Naive thymus-derived CD8-positive, alpha-beta T cell (primary cell): ENCODE measurements around the gene ID3. TPM values are rescaled to one million over a fixed set of nuclear protein-coding genes. Genes with fewer than 3 reads are reported as not detected.

Experiments
- ATAC-seq, 2 donors: fragments of 150-1000 bp; cut with Tn5 transposase in 1 of 2; sonication (Bioruptor Pico), chemical (Tn5 transposase) in 1 of 2; 1 replicate in 1 of 2; 2 replicates in 1 of 2; pipeline ENCODE4 v1.10.0; 2021; ENCODE audit warnings: mild to moderate bottlenecking in 2 of 2, moderate library complexity in 2 of 2
- POLR2A ChIA-PET: fragments of 350-600 bp; sonication (Branson Sonifier 250); formaldehyde crosslinking; loops from one replicate; lab custom pipeline; 2021; ENCODE audit warnings: antibody characterized with exemption; lab: Charles Lee
- DNase-seq, 10 donors: peaks; one replicate each; pipeline versions ENCODE4 v3.0.0 to v3.0.0-alpha.2; 2020 to 2022
- H3K27ac Mint-ChIP-seq, 10 donors: one replicate each; pipeline ENCODE4 v1.8.0; 2020 to 2022; ENCODE audit warnings: mild to moderate bottlenecking in 10 of 10, mixed read lengths in 10 of 10, moderate library complexity in 4 of 10, inconsistent platforms in 1 of 10
- H3K27me3 Mint-ChIP-seq, 5 donors: one replicate each; pipeline ENCODE4 v1.8.0; 2021 to 2022; ENCODE audit warnings: mixed read lengths in 5 of 5
- H3K36me3 Mint-ChIP-seq, 3 donors: one replicate each; pipeline ENCODE4 v1.8.0; 2020 to 2022; ENCODE audit warnings: mixed read lengths in 3 of 3, mild to moderate bottlenecking in 2 of 3, inconsistent platforms in 1 of 3
- H3K4me1 Mint-ChIP-seq, 4 donors: one replicate each; pipeline ENCODE4 v1.8.0; 2021 to 2022; ENCODE audit warnings: mixed read lengths in 4 of 4
- H3K4me3 Mint-ChIP-seq, 10 donors: one replicate each; pipeline ENCODE4 v1.8.0; 2020 to 2022; ENCODE audit warnings: mild to moderate bottlenecking in 10 of 10, mixed read lengths in 10 of 10, moderate library complexity in 6 of 10, inconsistent platforms in 1 of 10
- H3K9me3 Mint-ChIP-seq, 9 donors: one replicate each; pipeline ENCODE4 v1.8.0; 2020 to 2022; ENCODE audit warnings: mixed read lengths in 9 of 9, mild to moderate bottlenecking in 3 of 9, inconsistent platforms in 1 of 9, moderate library complexity in 1 of 9
- polyA plus RNA-seq, 3 donors: library from polyadenylated mRNA; unstranded; fragments of 300-500 nt; fragmentation: Illumina TruSeq; gene quantifications; one replicate each; pipeline ENCODE4 v1.2.3, GENCODE V29; 2021
- total RNA-seq, 8 experiments: library from RNA in 2 of 8; stranded (reverse) in 2 of 8; gene quantifications; one replicate each; pipeline ENCODE4 v1.2.3 and lab custom pipeline; 2021 to 2026

The ID3 gene
- total and polyA plus RNA-seq, 5 experiments from 2014 or later = 2.7 to 64.8 (median 10.0) TPM

DNA sequence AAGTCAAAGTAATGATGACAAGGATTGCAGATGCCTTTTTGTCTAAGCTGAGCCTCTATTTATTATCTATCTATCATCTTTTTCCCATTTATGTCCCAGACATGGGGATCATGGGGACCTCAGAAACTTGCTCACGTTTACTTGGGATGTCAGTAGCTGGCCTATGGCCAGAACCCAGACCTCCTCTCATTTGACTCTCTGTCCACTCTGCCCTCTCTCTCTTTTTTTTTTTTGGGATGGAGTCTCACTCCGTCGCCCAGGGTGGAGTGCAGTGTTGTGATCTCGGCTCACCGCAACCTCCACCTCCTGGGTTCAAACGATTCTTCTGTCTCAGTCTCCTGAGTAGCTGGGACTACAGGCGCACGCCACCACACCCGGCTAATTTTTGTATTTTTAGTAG, 3.7 kb upstream of the ID3 start:
- H3K36me3 Mint-ChIP-seq = no peaks in the 10 kb centered on the region
- H3K4me1 Mint-ChIP-seq = peaks cover 31 to 63% (median 56%) of the 10 kb centered on the region in 4 donors
- DNase-seq (no peak), ATAC-seq (no peak)
- peak overlapping the region in 7 of 10 donors; percentile 9 to 86 (median 66) for H3K27ac Mint-ChIP-seq
- POLR2A ChIA-PET = interaction anchor here (0.7 to 16.8 kb wide), 6 partner anchors 7 to 96 kb away, joined by 3 to 359 read pairs (median 6); no protein-coding TSS in a partner anchor
- H3K4me3 Mint-ChIP-seq = peak overlapping the region in 8 of 10 donors; percentile 28 to 62 (median 60)
- peaks cover 0 to 4% (median 0%) of the 10 kb centered on the region in 5 donors for H3K27me3 Mint-ChIP-seq
- H3K9me3 Mint-ChIP-seq = no peaks in the 10 kb centered on the region

DNA sequence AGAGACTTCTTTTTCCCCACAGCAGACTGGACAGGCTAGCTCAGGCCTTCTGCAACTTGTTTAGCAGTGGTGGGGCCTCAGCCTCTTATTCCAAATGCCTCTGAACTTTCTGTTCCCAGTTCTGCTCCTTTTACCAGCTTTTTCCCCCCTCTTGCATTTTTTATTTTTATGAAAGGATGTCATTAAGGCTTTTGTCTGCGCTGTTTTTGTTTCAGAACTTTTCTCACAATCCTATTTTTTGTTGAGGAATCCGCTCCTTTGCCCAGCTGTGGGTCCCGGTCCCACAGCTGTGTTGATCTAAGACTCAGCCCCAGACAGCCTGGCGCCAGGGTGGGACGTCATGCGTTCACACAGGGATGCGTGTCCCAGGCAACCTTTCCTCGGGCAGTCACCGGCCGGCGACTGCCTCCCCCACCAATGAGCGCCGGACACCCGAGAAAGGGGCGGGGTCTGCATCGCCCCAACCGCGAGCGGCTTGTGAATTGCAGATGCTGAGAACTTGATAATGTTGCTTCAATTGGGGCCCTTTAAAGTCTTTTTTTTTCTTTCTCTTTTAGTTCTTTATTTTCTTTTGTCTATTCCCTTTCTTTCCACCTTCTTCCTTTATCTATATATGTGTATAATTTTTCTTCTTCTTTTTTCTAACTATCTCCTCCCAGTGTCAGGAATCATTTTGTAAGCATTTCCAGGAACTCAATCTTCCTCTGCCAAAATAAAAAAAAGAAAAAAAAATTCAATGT, 3.0 kb upstream of the ID3 start:
- H3K4me1 Mint-ChIP-seq = peaks cover 35 to 65% (median 56%) of the 10 kb centered on the region in 4 donors
- POLR2A ChIA-PET = interaction anchor here (0.7 to 16.8 kb wide), 6 partner anchors 15 to 239 kb away, joined by 3 to 359 read pairs (median 5); no protein-coding TSS in a partner anchor
- peak in 7 of 10 donors; percentile 28 to 72 (median 40) for DNase-seq
- peak overlapping the region in 9 of 10 donors; percentile 42 to 90 (median 72) for H3K27ac Mint-ChIP-seq
- no peaks in the 10 kb centered on the region for H3K9me3 Mint-ChIP-seq
- H3K27me3 Mint-ChIP-seq = peaks cover 0 to 2% (median 0%) of the 10 kb centered on the region in 5 donors
- ATAC-seq = peak in 1 of 2 donors; percentile 3
- H3K4me3 Mint-ChIP-seq = peak overlapping the region; percentile 32 to 81 (median 62)
- H3K36me3 Mint-ChIP-seq = peaks cover 0 to 4% (median 3%) of the 10 kb centered on the region in 3 donors

DNA sequence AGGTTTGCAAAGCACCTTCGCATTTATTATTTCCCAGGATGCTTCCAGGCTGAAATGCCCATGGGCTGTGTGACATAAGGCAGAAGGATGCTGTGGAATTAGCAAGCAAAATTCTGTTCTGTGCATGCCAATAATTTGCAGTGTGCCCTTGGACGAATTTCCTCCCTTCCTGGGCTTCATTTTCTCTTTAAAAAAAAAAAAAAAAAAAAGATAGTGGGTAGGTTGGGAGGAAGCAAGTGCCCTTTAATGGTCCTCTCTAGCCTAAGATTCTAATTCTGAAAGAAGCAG, 2.5 kb upstream of the ID3 start:
- DNase-seq (no peak), ATAC-seq (no peak)
- Mint-ChIP-seq H3K4me3 (peak overlapping the region in 2 of 10 donors; percentile 18 to 48), H3K36me3 (peaks cover 0 to 8% (median 3%) of the 10 kb centered on the region in 3 donors), H3K27ac (peak overlapping the region in 6 of 10 donors; percentile 34 to 90 (median 61)), H3K27me3 (peaks cover 0 to 2% (median 0%) of the 10 kb centered on the region in 5 donors), H3K4me1 (peaks cover 38 to 66% (median 57%) of the 10 kb centered on the region in 4 donors), H3K9me3 (no peaks in the 10 kb centered on the region)
- POLR2A ChIA-PET = interaction anchor here (0.7 to 16.8 kb wide), 3 partner anchors 41 to 239 kb away, joined by 4 to 359 read pairs (median 6); no protein-coding TSS in a partner anchor

DNA sequence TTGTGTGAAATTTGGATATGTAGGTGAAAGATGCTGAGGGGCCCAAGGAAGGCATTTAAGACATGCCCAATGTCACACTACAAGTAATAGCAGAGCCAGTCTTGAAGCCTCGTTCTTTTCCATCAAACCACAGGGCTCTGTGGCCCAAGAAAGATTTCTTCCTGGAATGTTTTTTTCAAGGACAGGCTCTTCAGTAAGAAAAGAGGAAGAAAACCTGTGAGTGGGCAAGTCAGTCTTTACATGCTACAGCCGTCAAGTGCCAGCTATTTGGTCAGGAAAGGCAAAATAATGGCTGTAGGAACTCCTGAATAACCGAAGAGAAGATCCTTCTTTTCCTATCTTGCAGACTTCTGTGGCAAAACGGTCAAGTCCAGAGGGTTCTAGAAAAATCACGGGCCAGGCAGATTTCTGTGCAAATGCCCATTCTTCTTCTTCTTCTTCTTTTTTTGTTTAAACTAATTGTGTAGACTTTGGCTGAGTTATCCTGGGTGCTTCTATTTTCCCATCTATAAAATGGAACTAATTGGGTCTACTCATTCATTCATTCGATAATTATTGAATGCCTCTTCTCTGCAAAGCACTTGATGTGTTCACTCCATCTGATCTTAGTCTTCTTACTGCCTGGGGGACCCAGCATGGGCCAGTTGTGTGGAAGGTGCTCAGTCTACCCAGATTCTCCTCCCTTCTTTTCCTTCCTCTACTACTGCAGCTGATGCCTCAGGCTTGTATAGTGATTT, 1.9 kb upstream of the ID3 start:
- POLR2A ChIA-PET = interaction anchor here (1.0 to 16.8 kb wide), 3 partner anchors 31 to 59 kb away, joined by 6 to 359 read pairs (median 27); no protein-coding TSS in a partner anchor
- Mint-ChIP-seq H3K36me3 (peaks cover 0 to 10% (median 3%) of the 10 kb centered on the region in 3 donors), H3K4me1 (peaks cover 40 to 68% (median 59%) of the 10 kb centered on the region in 4 donors), H3K27ac (peak overlapping the region in 7 of 10 donors; percentile 36 to 96 (median 54)), H3K27me3 (no peaks in the 10 kb centered on the region), H3K9me3 (no peaks in the 10 kb centered on the region), H3K4me3 (peak overlapping the region in 3 of 10 donors; percentile 13 to 97 (median 18))
- DNase-seq (no peak), ATAC-seq (no peak)

DNA sequence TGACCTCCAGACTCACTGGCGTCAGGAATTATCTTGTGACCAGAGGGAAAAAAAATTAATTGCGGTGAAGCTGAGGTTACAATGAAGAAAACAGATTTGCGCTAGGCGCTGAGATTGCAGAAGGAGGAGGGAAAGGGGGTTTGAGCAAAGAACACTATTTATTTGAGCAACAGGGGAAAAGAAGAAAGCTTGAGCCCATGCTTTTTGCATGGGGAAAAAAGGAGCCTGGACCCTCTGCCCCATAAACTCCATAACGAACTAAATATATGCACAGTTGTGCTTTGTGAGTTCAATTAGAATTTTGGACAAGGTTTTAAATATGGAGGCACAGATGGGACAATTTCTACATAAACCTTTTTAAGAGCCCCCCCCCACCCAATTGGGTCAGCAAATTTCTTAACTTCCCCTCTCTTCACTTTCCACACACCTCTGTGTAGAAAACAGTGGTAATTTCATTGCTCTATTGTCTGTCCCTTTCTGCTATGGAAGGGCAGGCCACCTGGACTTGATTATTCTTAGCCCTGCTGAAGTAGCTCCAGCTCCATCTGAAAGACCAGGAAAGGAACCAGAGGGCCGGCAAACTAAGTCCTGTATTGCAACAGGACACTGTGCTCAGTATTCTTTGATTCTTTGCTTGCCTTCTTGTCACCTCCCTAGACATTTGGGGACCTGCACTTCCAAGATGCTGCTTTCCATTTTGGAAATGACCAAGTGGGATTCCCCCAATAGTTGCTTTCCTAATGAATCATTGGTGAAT, 862 bp upstream of the ID3 start:
- ATAC-seq = no peak
- DNase-seq = no peak
- Mint-ChIP-seq H3K9me3 (no peaks in the 10 kb centered on the region), H3K27ac (peak overlapping the region; percentile 81 to 97 (median 95)), H3K4me1 (peaks cover 44 to 75% (median 66%) of the 10 kb centered on the region in 4 donors), H3K4me3 (peak overlapping the region; percentile 85 to 97 (median 94)), H3K36me3 (peaks cover 0 to 10% (median 3%) of the 10 kb centered on the region in 3 donors), H3K27me3 (no peaks in the 10 kb centered on the region)
- POLR2A ChIA-PET = interaction anchor here (0.7 to 21.9 kb wide), 18 partner anchors 8 to 131 kb away, joined by 3 to 612 read pairs (median 10); partner anchors contain the start of gene RPL11

GRCh38 chr1:23558872-23559135, 497 bp downstream of the ID3 start:
- POLR2A ChIA-PET = interaction anchor here (0.7 to 21.9 kb wide), 17 partner anchors 8 to 75 kb away, joined by 3 to 612 read pairs (median 11); no protein-coding TSS in a partner anchor
- ATAC-seq = no peak
- H3K4me3 Mint-ChIP-seq = peak overlapping the region; percentile 85 to 97 (median 94)
- peak in 2 of 10 donors; percentile 19 to 20 for DNase-seq
- H3K36me3 Mint-ChIP-seq = peaks cover 0 to 10% (median 3%) of the 10 kb centered on the region in 3 donors
- no peaks in the 10 kb centered on the region for H3K27me3 Mint-ChIP-seq
- peaks cover 50 to 86% (median 74%) of the 10 kb centered on the region in 4 donors for H3K4me1 Mint-ChIP-seq
- no peaks in the 10 kb centered on the region for H3K9me3 Mint-ChIP-seq
- H3K27ac Mint-ChIP-seq = peak overlapping the region; percentile 81 to 97 (median 95)

DNA sequence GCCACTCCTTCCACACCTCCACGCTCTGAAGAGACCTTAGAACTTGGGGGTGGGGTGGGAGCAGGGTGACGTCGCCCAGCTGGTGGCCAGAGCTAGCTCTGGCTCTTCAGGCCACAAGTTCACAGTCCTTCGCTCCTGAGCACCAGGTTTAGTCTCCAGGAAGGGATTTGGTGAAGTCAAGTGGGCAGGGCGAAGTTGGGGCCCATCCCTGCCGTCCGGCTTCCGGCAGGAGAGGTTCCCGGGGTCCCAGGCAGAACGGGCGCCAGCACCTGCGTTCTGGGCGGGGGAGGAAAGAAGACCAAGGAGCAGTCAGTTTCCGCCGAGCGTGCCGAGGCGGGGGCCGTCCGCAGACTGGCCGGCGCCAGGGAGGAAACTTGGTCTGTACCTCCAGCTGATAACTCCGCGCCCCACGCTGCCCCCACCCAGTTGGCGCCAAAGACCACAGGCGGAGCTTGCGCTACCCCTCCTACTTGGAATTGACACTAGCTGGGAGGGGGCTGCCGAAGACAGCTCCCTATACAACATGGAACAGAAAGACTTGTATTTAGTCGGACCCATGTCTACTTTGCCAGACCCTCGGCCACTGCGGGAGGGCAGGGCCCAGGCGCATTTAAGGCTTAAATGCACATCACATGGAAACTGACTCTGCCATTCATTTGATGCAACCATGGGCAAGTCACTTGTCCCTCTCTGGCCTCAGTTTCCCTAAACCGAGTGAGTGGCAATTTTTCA, 995 bp downstream of the ID3 start:
- Mint-ChIP-seq H3K9me3 (no peaks in the 10 kb centered on the region), H3K27ac (peak overlapping the region; percentile 81 to 97 (median 95)), H3K36me3 (peaks cover 0 to 10% (median 3%) of the 10 kb centered on the region in 3 donors), H3K4me3 (peak overlapping the region; percentile 85 to 97 (median 94)), H3K27me3 (no peaks in the 10 kb centered on the region), H3K4me1 (peaks cover 52 to 86% (median 76%) of the 10 kb centered on the region in 4 donors)
- POLR2A ChIA-PET = interaction anchor here (0.7 to 21.9 kb wide), 17 partner anchors 9 to 76 kb away, joined by 3 to 612 read pairs (median 11); no protein-coding TSS in a partner anchor
- ATAC-seq (no peak), DNase-seq (peak in 3 of 10 donors; percentile 19 to 34 (median 24))

GRCh38 chr1:23557471-23558124, 1.7 kb downstream of the ID3 start:
- H3K4me3 Mint-ChIP-seq = peak overlapping the region; percentile 85 to 97 (median 94)

DNA sequence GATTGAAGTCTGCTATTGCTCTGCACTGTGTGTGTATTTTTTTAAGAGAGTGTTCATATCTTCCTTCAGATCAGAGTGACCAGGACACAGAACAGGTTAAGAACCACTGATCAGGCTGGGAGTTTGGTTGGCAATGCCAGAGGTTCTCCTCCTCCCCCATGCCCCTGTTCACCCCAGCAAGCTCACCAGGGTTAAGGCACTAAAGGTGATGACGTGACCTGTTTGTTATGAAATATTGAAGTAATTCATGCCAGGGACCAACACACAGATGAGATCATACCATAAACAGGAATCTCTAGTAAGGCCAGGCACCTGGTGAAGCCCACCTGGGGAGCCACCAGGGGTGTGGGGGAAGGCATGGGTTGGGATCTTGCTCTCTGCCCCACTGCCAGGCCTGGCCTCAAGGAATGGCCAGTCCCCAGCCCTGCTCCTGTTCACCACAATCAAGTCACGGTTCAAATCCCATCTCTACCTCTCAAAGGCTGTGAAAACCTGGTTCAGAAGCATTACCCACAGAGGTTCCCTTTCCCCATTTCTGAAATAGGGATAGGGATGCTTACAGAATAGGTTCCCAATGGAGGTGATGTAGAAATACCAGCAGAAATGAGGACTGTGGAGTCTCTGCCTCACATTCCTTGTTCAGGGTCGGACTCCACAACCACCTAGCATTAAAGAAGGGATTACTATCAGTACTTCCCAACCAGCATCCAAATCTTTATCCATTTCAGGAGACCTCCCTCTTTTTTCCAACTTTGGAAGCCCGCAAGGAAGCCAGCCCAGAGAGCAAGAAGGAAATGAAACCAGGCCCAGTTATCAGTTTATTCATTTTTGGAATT, 2.4 kb downstream of the ID3 start:
- H3K9me3 Mint-ChIP-seq = no peaks in the 10 kb centered on the region
- H3K4me3 Mint-ChIP-seq = peak overlapping the region; percentile 85 to 97 (median 94)
- H3K36me3 Mint-ChIP-seq = peaks cover 0 to 10% (median 3%) of the 10 kb centered on the region in 3 donors
- H3K27me3 Mint-ChIP-seq = no peaks in the 10 kb centered on the region
- DNase-seq (peak in 3 of 10 donors; percentile 33 to 44 (median 34)), ATAC-seq (peak; percentile 4 to 16)
- POLR2A ChIA-PET = interaction anchor here (0.9 to 21.9 kb wide), 13 partner anchors 7 to 77 kb away, joined by 3 to 612 read pairs (median 19); partner anchors contain the start of gene E2F2
- peak overlapping the region; percentile 81 to 97 (median 96) for H3K27ac Mint-ChIP-seq
- H3K4me1 Mint-ChIP-seq = peaks cover 43 to 75% (median 73%) of the 10 kb centered on the region in 4 donors

More at GRCh38 chr1:23557471-23558124, 1.7 kb downstream of the ID3 start:
- Mint-ChIP-seq H3K27ac (peak overlapping the region; percentile 81 to 97 (median 96)), H3K9me3 (no peaks in the 10 kb centered on the region), H3K4me1 (peaks cover 49 to 81% (median 75%) of the 10 kb centered on the region in 4 donors), H3K36me3 (peaks cover 0 to 10% (median 3%) of the 10 kb centered on the region in 3 donors), H3K27me3 (no peaks in the 10 kb centered on the region)
- ATAC-seq (no peak), DNase-seq (no peak)
- POLR2A ChIA-PET = interaction anchor here (0.8 to 21.9 kb wide), 14 partner anchors 10 to 76 kb away, joined by 3 to 612 read pairs (median 12); no protein-coding TSS in a partner anchor
